ENCODE data around the gene NRP2. TPM values are rescaled to one million over a fixed set of nuclear protein-coding genes. Genes with fewer than 3 reads are reported as not detected.

The NRP2 gene
- polyA plus RNA-seq, 2 of the 4 experiments (the other 2 are of a cell fraction) = 144 to 159 TPM

DNA sequence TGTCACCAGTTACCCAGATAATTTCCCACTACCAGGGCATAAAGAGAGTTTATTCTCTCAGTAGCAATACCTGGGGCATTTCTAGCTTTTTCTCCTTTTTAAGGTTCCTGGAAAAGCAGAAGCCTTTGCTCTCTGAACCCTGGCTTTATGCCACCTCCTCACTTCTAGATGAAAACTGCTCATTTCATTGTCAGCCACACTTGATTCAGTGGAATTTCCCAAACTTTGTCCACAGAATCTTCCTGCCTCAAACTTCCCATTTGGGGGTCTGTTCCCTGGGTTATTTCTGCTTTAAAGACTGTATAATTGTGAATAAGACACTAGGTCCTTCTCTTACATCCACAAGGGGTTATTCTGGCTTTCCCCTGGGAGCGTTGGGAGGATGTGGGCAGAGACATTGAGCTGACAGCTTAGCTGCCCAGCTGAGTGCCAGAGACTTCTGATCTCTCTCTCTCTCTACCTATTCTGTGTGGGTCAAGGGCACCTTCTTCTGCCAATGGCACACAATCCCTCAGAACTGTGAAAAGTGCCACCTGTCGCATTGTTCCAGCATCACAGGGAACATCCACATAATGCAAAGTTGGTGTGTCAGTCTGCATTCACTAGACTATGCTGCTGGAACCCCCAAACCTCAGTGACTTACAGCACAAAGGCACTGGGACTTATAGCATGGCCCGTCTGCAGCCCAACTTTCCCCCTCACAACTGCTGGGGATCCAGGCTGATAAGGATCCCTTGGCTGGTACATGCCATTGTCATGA, 19.9 kb upstream of the NRP2 start:
- CTCF ChIA-PET = interaction anchor here (3.3 kb wide), 1 partner anchor 13 kb away, joined by 14 read pairs; no protein-coding TSS in a partner anchor
- 29% methylated on average over 3 of the region's 3 CpGs for WGBS (ENCODE audit: missing lambda C conversion rate)
- no peaks in the 10 kb centered on the region for H3K9me3 ChIP-seq
- peaks cover 10% of the 10 kb centered on the region for H3K4me1 ChIP-seq
- H3K27ac ChIP-seq = no peak overlapping the region
- no peak for TF ChIP-seq EP300 (IDR thresholded peaks at IDR 0.05)
- TF ChIP-seq CBX2 (IDR thresholded peaks at IDR 0.05; ENCODE audit: borderline replicate concordance, low read depth) = no peak
- DNase-seq (ENCODE audit: low read depth in 1 of 2, low spot score in 1 of 2) = no peak
- no peak overlapping the region for H3K4me3 ChIP-seq
- POLR2A ChIA-PET = no interaction called here
- ATAC-seq = no peak
- no peak for FAIRE-seq
- no peak overlapping the region for H3K4me2 ChIP-seq

DNA sequence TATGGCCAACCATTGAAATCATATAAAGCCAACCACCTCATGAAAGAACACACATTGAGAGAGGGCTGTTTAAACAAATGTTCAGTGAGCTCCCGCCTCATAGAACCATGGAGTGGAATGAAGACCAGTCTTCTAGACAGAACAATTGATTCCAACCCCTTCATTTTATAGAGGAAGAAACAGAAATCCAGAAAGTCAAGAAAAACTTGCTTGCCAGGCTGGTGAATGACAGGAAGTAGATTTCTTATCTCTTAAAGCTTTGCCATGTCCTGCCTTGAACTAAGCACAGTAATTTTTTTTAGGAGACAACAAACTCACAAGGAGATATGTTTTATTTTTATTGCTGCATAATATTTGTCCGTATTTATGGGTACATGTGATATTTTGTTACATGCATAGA, 16.5 kb upstream of the NRP2 start:
- ChIA-PET CTCF (interaction anchor here (2.0 kb wide), 1 partner anchor 10 kb away, joined by 9 read pairs; no protein-coding TSS in a partner anchor), POLR2A (no interaction called here)
- whole genome bisulfite sequencing (ENCODE audit: missing lambda C conversion rate) = 34% methylated on average over 2 of the region's 2 CpGs
- ATAC-seq = no peak
- Histone ChIP-seq H3K4me2 (no peak overlapping the region), H3K27ac (no peak overlapping the region), H3K9me3 (no peaks in the 10 kb centered on the region), H3K4me3 (no peak overlapping the region), H3K4me1 (no peaks in the 10 kb centered on the region)
- no peak for FAIRE-seq
- DNase-seq (ENCODE audit: low read depth in 1 of 2, low spot score in 1 of 2) = no peak
- TF ChIP-seq HOXB5 (CRISPR knock-in tag; IDR thresholded peaks at IDR 0.05) (no peak), MAFK (IDR thresholded peaks at IDR 0.05; ENCODE audit: partially characterized antibody) (no peak)

DNA sequence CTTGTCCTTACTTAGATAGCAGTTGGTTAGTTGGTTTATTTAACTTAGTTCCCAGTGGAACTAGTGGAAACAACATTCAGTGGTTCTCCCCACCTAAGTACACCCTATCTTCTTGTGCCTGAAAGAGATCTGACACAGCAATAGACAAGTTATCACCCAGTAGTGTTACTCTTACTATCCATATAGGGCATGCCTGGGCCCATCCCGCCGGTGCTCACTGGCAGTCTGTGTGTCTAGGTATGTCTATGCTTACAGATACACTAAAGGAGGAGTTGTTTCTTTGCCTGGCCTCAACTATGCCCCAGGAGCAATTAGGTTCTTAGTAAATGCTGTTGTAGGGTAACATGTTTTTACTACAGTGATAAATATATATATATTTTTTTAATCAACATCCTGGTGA, 12.0 kb upstream of the NRP2 start:
- ChIA-PET CTCF (interaction anchor here (1.5 kb wide), 1 partner anchor 799 kb away, joined by 3 read pairs; no protein-coding TSS in a partner anchor), POLR2A (no interaction called here)
- no peaks in the 10 kb centered on the region for H3K9me3 ChIP-seq
- no peaks in the 10 kb centered on the region for H3K4me1 ChIP-seq
- no peak overlapping the region for H3K4me3 ChIP-seq
- FAIRE-seq (no peak), ATAC-seq (no peak), DNase-seq (ENCODE audit: low read depth in 1 of 2, low spot score in 1 of 2) (no peak)
- no peak overlapping the region for H3K4me2 ChIP-seq
- 100% methylated on average over 2 of the region's 2 CpGs for WGBS (ENCODE audit: missing lambda C conversion rate)
- no peak overlapping the region for H3K27ac ChIP-seq
- no peak for TF ChIP-seq EP300 (IDR thresholded peaks at IDR 0.05)
- TF ChIP-seq, protein P1, sequence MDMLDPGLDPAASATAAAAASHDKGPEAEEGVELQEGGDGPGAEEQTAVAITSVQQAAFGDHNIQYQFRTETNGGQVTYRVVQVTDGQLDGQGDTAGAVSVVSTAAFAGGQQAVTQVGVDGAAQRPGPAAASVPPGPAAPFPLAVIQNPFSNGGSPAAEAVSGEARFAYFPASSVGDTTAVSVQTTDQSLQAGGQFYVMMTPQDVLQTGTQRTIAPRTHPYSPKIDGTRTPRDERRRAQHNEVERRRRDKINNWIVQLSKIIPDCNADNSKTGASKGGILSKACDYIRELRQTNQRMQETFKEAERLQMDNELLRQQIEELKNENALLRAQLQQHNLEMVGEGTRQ (IDR thresholded peaks at IDR 0.05) = no peak
- TF ChIP-seq, protein P2, sequence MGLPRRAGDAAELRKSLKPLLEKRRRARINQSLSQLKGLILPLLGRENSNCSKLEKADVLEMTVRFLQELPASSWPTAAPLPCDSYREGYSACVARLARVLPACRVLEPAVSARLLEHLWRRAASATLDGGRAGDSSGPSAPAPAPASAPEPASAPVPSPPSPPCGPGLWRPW (IDR thresholded peaks at IDR 0.05) = no peak
- TF ChIP-seq CEBPB (IDR thresholded peaks at IDR 0.05) = no peak
- no peak for TF ChIP-seq RCOR1 (IDR thresholded peaks at IDR 0.05; ENCODE audit: low read depth, low read length)
- TF ChIP-seq HOXA7 (CRISPR knock-in tag; IDR thresholded peaks at IDR 0.05) = no peak
- no peak for TF ChIP-seq HOXB5 (CRISPR knock-in tag; IDR thresholded peaks at IDR 0.05)
- TF ChIP-seq, protein P3, sequence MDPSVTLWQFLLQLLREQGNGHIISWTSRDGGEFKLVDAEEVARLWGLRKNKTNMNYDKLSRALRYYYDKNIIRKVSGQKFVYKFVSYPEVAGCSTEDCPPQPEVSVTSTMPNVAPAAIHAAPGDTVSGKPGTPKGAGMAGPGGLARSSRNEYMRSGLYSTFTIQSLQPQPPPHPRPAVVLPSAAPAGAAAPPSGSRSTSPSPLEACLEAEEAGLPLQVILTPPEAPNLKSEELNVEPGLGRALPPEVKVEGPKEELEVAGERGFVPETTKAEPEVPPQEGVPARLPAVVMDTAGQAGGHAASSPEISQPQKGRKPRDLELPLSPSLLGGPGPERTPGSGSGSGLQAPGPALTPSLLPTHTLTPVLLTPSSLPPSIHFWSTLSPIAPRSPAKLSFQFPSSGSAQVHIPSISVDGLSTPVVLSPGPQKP (IDR thresholded peaks at IDR 0.05; ENCODE audit: low read depth, low read length) = no peak
- TF ChIP-seq CHD4 (IDR thresholded peaks at IDR 0.05; ENCODE audit: borderline replicate concordance) = no peak
- TF ChIP-seq HOXB13 (CRISPR knock-in tag; IDR thresholded peaks at IDR 0.05; ENCODE audit: low read depth) = no peak
- no peak for TF ChIP-seq PHF8 (IDR thresholded peaks at IDR 0.05; ENCODE audit: borderline replicate concordance, low read depth)
- no peak for TF ChIP-seq JUNB (IDR thresholded peaks at IDR 0.05)
- no peak for TF ChIP-seq POLR2A (IDR thresholded peaks at IDR 0.05; ENCODE audit: low read length)

DNA sequence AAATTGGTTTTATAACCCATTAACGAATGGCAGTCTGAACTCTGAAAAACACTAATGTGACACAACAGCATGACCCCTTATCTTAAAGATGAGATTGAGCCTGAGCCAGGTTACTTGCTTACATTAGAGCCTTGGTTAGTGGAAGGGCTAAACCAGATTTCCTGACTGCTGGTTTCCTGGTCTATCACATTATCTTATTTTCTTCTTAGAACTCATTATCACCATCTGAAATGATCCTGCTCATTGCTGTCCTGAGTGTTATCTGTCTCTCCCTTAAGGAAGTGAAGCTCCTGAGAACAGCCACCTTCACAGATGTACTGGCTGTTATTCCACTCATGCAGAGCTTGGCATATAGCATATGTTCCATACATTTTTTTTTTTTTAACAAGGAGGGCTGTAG, 9.0 kb upstream of the NRP2 start:
- no peaks in the 10 kb centered on the region for H3K9me3 ChIP-seq
- H3K27ac ChIP-seq = no peak overlapping the region
- 28% methylated on average over 1 of the region's 1 CpG for WGBS (ENCODE audit: missing lambda C conversion rate)
- no peak for TF ChIP-seq MYC (IDR thresholded peaks at IDR 0.05; ENCODE audit: borderline replicate concordance, low read length)
- no peak for TF ChIP-seq BHLHE40 (IDR thresholded peaks at IDR 0.05; ENCODE audit: low read depth, low read length)
- no peak for TF ChIP-seq MAFK (IDR thresholded peaks at IDR 0.05; ENCODE audit: partially characterized antibody)
- no peak for TF ChIP-seq FOSL2 (IDR thresholded peaks at IDR 0.05)
- no peak for TF ChIP-seq FOSL2 (CRISPR knock-in tag; IDR thresholded peaks at IDR 0.05)
- TF ChIP-seq, protein P4, sequence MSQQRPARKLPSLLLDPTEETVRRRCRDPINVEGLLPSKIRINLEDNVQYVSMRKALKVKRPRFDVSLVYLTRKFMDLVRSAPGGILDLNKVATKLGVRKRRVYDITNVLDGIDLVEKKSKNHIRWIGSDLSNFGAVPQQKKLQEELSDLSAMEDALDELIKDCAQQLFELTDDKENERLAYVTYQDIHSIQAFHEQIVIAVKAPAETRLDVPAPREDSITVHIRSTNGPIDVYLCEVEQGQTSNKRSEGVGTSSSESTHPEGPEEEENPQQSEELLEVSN (IDR thresholded peaks at IDR 0.05; ENCODE audit: borderline replicate concordance, low read depth) = no peak
- TF ChIP-seq FOSB (CRISPR knock-in tag; IDR thresholded peaks at IDR 0.05) = no peak
- TF ChIP-seq RFX5 (IDR thresholded peaks at IDR 0.05) = no peak
- H3K4me1 ChIP-seq = 0 out of 3 replicates have a peak, but pooled peaks cover 3% of the 10 kb centered on the region
- DNase-seq (ENCODE audit: low read depth in 1 of 2, low spot score in 1 of 2) (no peak), ATAC-seq (no peak), FAIRE-seq (no peak)
- CTCF ChIA-PET = interaction anchor here (0.6 kb wide), 1 partner anchor 160 kb away, joined by 3 read pairs; no protein-coding TSS in a partner anchor
- no peak overlapping the region for H3K4me2 ChIP-seq
- H3K4me3 ChIP-seq = no peak overlapping the region
- POLR2A ChIA-PET = no interaction called here

Data from A549 (cell line).